Measurements from ENCODE around the gene SPINK14. TPM values are rescaled to one million over a fixed set of nuclear protein-coding genes. Genes with fewer than 3 reads are reported as not detected.

SPINK14 gene
- total RNA-seq, 1 donor from 2014 or later = not detected

DNA sequence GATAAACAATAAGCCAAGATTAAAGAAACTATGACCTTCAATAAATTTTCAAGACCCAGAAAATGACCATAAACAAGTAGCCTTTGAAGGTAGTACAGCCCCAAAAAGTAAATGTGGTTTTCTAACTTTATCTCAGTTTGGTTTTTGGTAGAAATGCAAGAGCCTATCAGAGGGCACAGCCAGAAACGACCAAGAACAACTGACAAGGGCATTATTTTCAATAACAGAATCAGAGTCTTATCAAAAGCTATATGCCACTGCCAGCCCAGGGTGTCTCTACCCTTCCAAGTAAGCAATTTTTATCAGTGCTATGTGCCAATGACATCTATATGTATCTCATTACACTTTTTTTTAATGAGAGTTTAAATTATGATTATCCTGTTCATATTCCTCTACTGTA is 22.7 kb downstream of the SPINK14 start:
- peaks cover 6% of the 10 kb centered on the region for H3K27me3 Mint-ChIP-seq
- no peaks in the 10 kb centered on the region for H3K4me1 Mint-ChIP-seq
- no peaks in the 10 kb centered on the region for H3K9me3 Mint-ChIP-seq
- intact Hi-C loops (cut with micrococcal nuclease) = no loop called here
- ChIA-PET POLR2A (no interaction called here), CTCF (no interaction called here)
- TF ChIP-seq, protein P1, sequence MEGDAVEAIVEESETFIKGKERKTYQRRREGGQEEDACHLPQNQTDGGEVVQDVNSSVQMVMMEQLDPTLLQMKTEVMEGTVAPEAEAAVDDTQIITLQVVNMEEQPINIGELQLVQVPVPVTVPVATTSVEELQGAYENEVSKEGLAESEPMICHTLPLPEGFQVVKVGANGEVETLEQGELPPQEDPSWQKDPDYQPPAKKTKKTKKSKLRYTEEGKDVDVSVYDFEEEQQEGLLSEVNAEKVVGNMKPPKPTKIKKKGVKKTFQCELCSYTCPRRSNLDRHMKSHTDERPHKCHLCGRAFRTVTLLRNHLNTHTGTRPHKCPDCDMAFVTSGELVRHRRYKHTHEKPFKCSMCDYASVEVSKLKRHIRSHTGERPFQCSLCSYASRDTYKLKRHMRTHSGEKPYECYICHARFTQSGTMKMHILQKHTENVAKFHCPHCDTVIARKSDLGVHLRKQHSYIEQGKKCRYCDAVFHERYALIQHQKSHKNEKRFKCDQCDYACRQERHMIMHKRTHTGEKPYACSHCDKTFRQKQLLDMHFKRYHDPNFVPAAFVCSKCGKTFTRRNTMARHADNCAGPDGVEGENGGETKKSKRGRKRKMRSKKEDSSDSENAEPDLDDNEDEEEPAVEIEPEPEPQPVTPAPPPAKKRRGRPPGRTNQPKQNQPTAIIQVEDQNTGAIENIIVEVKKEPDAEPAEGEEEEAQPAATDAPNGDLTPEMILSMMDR (IDR thresholded peaks at IDR 0.05) = no peak
- DNase-seq (no peak), ATAC-seq (ENCODE audit: low read depth) (no peak)
- no peak overlapping the region for H3K27ac Mint-ChIP-seq
- no peak overlapping the region for H3K4me3 Mint-ChIP-seq
- H3K36me3 Mint-ChIP-seq (ENCODE audit: low read depth) = no peaks in the 10 kb centered on the region

GRCh38 chr5:148193202-148193601 is 24.9 kb downstream of the SPINK14 start:
- H3K27me3 Mint-ChIP-seq = peaks cover 3% of the 10 kb centered on the region

GRCh38 chr5:148201151-148201550 is 32.8 kb downstream of the SPINK14 start:
- H3K27ac Mint-ChIP-seq = no peak overlapping the region
- DNase-seq (no peak), ATAC-seq (ENCODE audit: low read depth) (no peak)
- ChIA-PET POLR2A (no interaction called here), CTCF (no interaction called here)
- H3K4me1 Mint-ChIP-seq = peaks cover 2% of the 10 kb centered on the region
- no peaks in the 10 kb centered on the region for H3K27me3 Mint-ChIP-seq
- TF ChIP-seq, protein P1 (IDR thresholded peaks at IDR 0.05) = no peak
- no peaks in the 10 kb centered on the region for H3K36me3 Mint-ChIP-seq (ENCODE audit: low read depth)
- H3K4me3 Mint-ChIP-seq = no peak overlapping the region
- H3K9me3 Mint-ChIP-seq = no peaks in the 10 kb centered on the region
- intact Hi-C loops (cut with micrococcal nuclease) = no loop called here

More at GRCh38 chr5:148193202-148193601, 24.9 kb downstream of the SPINK14 start:
- no peaks in the 10 kb centered on the region for H3K36me3 Mint-ChIP-seq (ENCODE audit: low read depth)
- intact Hi-C loops (cut with micrococcal nuclease) = no loop called here
- no peak overlapping the region for H3K27ac Mint-ChIP-seq
- H3K4me3 Mint-ChIP-seq = no peak overlapping the region
- no peak for DNase-seq
- no peak for ATAC-seq (ENCODE audit: low read depth)
- TF ChIP-seq, protein P1 (IDR thresholded peaks at IDR 0.05) = no peak
- H3K9me3 Mint-ChIP-seq = no peaks in the 10 kb centered on the region
- POLR2A ChIA-PET = no interaction called here
- CTCF ChIA-PET = no interaction called here
- no peaks in the 10 kb centered on the region for H3K4me1 Mint-ChIP-seq

- no peak for ATAC-seq (ENCODE audit: low read depth)
- intact Hi-C loops (cut with micrococcal nuclease) = no loop called here
- Mint-ChIP-seq H3K4me1 (peaks cover 2% of the 10 kb centered on the region), H3K27me3 (no peaks in the 10 kb centered on the region), H3K27ac (no peak within 1 kb of the TSS), H3K9me3 (no peaks in the 10 kb centered on the region), H3K4me3 (no peak within 1 kb of the TSS), H3K36me3 (ENCODE audit: low read depth) (no peaks in the 10 kb centered on the region)
- ChIA-PET POLR2A (no interaction called here), CTCF (no interaction called here)
- DNase-seq = no peak
- TF ChIP-seq, protein P1 (IDR thresholded peaks at IDR 0.05) = no peak
Measured at GRCh38 chr5:148202531-148203203, 34.3 kb downstream of the SPINK14 start, which contains the start of gene SPINK6. SPINK6 (plus strand) TSS chr5:148203042; CDS start chr5:148203097, 55 bp downstream.

DNA sequence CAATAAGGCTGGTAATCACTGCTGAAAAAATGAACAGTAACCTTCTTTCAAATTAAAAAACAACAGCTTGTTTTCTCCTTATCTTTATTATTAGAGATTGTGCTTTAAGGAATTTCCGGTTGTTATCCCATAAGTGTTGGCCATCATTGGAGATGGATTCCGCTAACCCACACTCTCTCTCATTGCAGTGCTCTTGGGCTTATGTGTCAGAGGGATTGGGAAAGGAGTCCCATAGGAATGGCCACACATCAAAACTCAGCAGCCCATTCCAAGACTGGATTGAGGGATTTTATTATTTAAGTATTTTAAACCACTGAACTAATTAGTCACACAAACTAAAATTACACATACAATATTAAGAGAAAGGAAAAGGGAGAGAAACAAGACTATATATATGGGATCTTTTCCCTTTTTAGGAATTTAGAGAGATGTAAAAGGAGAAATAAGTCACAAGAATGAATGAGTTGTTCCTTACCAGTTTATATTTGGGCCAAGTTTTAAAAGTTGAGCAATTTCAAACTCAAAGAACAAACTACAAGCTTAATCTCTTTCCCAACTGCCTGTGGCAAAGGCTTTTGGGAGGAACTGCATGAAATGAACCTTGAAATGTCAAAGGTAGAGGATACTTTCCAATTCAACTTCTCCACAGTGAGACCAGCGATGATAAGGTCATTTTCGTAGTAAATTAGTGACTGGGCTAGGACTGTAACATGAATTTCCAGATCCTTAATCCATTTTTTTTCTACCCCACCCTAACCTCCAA is 36.9 kb downstream of the SPINK14 start:
- Mint-ChIP-seq H3K27ac (no peak overlapping the region), H3K4me3 (no peak overlapping the region), H3K27me3 (no peaks in the 10 kb centered on the region), H3K9me3 (no peaks in the 10 kb centered on the region), H3K36me3 (ENCODE audit: low read depth) (no peaks in the 10 kb centered on the region), H3K4me1 (peaks cover 2% of the 10 kb centered on the region)
- ChIA-PET CTCF (no interaction called here), POLR2A (no interaction called here)
- ATAC-seq (ENCODE audit: low read depth) (no peak), DNase-seq (no peak)
- TF ChIP-seq, protein P1 (IDR thresholded peaks at IDR 0.05) = no peak
- intact Hi-C loops (cut with micrococcal nuclease) = no loop called here

Measured in activated B cell treated with CpG ODN at 0.5 μM for 24 hours (primary cell).